Keratinocyte (primary cell): ENCODE results near the gene ASCC3. TPM values are rescaled to one million over a fixed set of nuclear protein-coding genes. Genes with fewer than 3 reads are reported as not detected.

Experiments used
- DNase-seq: peaks from one replicate; pipeline ENCODE4 v3.0.0-alpha.2; 2011; ENCODE audit warnings: low read depth, missing footprints, low spot score
- FAIRE-seq: peaks from 2 replicates; lab custom pipeline; 2011; peaks lifted over from hg19 to GRCh38; lab: Jason Lieb, UNC
- H2AFZ ChIP-seq: 2 replicates; pipeline ENCODE4 v1.6.0; 2012; ENCODE audit warnings: low read length, control low read depth, inconsistent platforms; ENCODE audit not compliant: control insufficient read depth
- H3K27ac ChIP-seq: 2 replicates; pipeline ENCODE4 v1.5.1; 2011; ENCODE audit warnings: low read length; ENCODE audit not compliant: control insufficient read depth, insufficient read depth
- H3K27me3 ChIP-seq: 3 replicates; pipeline ENCODE4 v1.6.0; 2011; ENCODE audit warnings: low read length; ENCODE audit not compliant: control insufficient read depth, insufficient read depth; ENCODE audit errors: extremely low read depth
- H3K36me3 ChIP-seq, 2 experiments: 2 replicates in 1 of 2; 3 replicates in 1 of 2; pipeline ENCODE4 v1.5.1; 2011; ENCODE audit warnings: low read length in 2 of 2, mild to moderate bottlenecking in 1 of 2; ENCODE audit not compliant: control insufficient read depth in 2 of 2, insufficient read depth in 2 of 2; ENCODE audit errors: extremely low read depth in 1 of 2
- H3K4me1 ChIP-seq: 3 replicates; pipeline ENCODE4 v1.5.1; 2011; ENCODE audit warnings: low read length; ENCODE audit not compliant: control insufficient read depth, insufficient read depth; ENCODE audit errors: extremely low read depth
- H3K4me2 ChIP-seq: 3 replicates; pipeline ENCODE4 v1.6.0; 2011; ENCODE audit warnings: low read depth, low read length; ENCODE audit not compliant: control insufficient read depth, insufficient read depth; ENCODE audit errors: extremely low read depth
- H3K4me3 ChIP-seq, 3 experiments: fragments of 200-600 bp in 1 of 3; sonication (generic) in 1 of 3; 2 replicates in 2 of 3; 3 replicates in 1 of 3; pipeline ENCODE4 v1.5.1; 2011 to 2016; ENCODE audit warnings: low read length in 3 of 3, mild to moderate bottlenecking in 3 of 3, control low read depth in 2 of 3, inconsistent platforms in 1 of 3, low read depth in 1 of 3, mixed read lengths in 1 of 3, mixed run types in 1 of 3, moderate library complexity in 1 of 3; ENCODE audit not compliant: control insufficient read depth in 2 of 3, insufficient read depth in 2 of 3; ENCODE audit errors: extremely low read depth in 1 of 3
- H3K79me2 ChIP-seq: 2 replicates; pipeline ENCODE4 v1.6.0; 2012; ENCODE audit warnings: low read length; ENCODE audit not compliant: control insufficient read depth, insufficient read depth
- H3K9ac ChIP-seq: 3 replicates; pipeline ENCODE4 v1.6.0; 2011; ENCODE audit warnings: low read length; ENCODE audit not compliant: control insufficient read depth, insufficient read depth; ENCODE audit errors: extremely low read depth
- H3K9me1 ChIP-seq: 3 replicates; pipeline ENCODE4 v1.6.0; 2011; ENCODE audit warnings: low read length; ENCODE audit not compliant: control insufficient read depth, insufficient read depth; ENCODE audit errors: extremely low read depth
- H3K9me3 ChIP-seq: 2 replicates; pipeline ENCODE4 v1.5.1; 2012; ENCODE audit warnings: low read depth, low read length; ENCODE audit not compliant: control insufficient read depth
- H4K20me1 ChIP-seq: 3 replicates; pipeline ENCODE4 v1.6.0; 2011; ENCODE audit warnings: low read length; ENCODE audit not compliant: control insufficient read depth, insufficient read depth; ENCODE audit errors: extremely low read depth
- CTCF ChIP-seq, 3 experiments: IDR thresholded peaks in 1 of 3; conservative IDR thresholded peaks in 1 of 3; optimal IDR thresholded peaks in 1 of 3; 2 replicates in 2 of 3; 3 replicates in 1 of 3; pipeline versions ENCODE3 to v1.5.1; 2011; ENCODE audit warnings: low read length in 3 of 3, mild to moderate bottlenecking in 3 of 3, moderate library complexity in 2 of 3, control low read depth in 1 of 3, inconsistent platforms in 1 of 3; ENCODE audit not compliant: insufficient read depth in 2 of 3; ENCODE audit errors: extremely low read depth in 1 of 3
- EZH2 ChIP-seq: IDR thresholded peaks from one replicate; pipeline ENCODE4 v1.6.1; 2012; ENCODE audit warnings: inconsistent platforms, mild to moderate bottlenecking, low read length, moderate library complexity
- dilution Hi-C: fragments of 300-500 bp; cut with MboI; formaldehyde crosslinking; loops from one replicate; pipeline ENCODE4 v1.7.0; 2020; ENCODE audit warnings: low sequenced_read_pairs; ENCODE audit not compliant: extremely low pct_ligation_motif_present
- polyA plus RNA-seq, 5 experiments: library from polyadenylated mRNA; depleted of rRNA in 3 of 5; stranded (reverse) in 3 of 5; stranded (forward) in 1 of 5; unstranded in 1 of 5; fragments of >200 nt; gene quantifications; 1 replicate in 1 of 5; 2 replicates in 3 of 5; 3 replicates in 1 of 5; pipeline versions ENCODE4 v1.2.1 to v1.2.3, GENCODE V29; 2011 to 2012; ENCODE audit warnings: missing spikeins in 2 of 5, low read depth in 1 of 5, low replicate concordance in 1 of 5

ASCC3 gene
- polyA plus RNA-seq, 1 donor (not counting 4 experiments of a cell fraction or from before 2014, with no cell fraction given) = 58.6 TPM

- Histone ChIP-seq H3K9me1 (no peaks in the 10 kb centered on the region), H3K4me2 (no peak overlapping the region), H3K4me3 (no peak overlapping the region), H3K9ac (no peak overlapping the region), H2AFZ (no peak overlapping the region), H3K36me3 (no peaks in the 10 kb centered on the region), H3K27ac (no peak overlapping the region), H3K9me3 (no peaks in the 10 kb centered on the region), H3K27me3 (no peaks in the 10 kb centered on the region), H3K4me1 (no peaks in the 10 kb centered on the region), H3K79me2 (no peaks in the 10 kb centered on the region), H4K20me1 (no peaks in the 10 kb centered on the region)
- DNase-seq (no peak), FAIRE-seq (no peak)
- dilution Hi-C loops = no loop called here
- TF ChIP-seq CTCF (optimal IDR thresholded peaks at IDR 0.05 in 1 of 3, IDR thresholded peaks at IDR 0.05 in 1 of 3, conservative IDR thresholded peaks at IDR 0.05 in 1 of 3; ENCODE audit: extremely low read depth in 1 of 3, insufficient read depth in 2 of 3, low read length in 3 of 3) (no peak), EZH2 (no peak)
Observed at GRCh38 chr6:100923481-100924165, 42.5 kb upstream of the ASCC3 start.

GRCh38 chr6:100920028-100920605 is 39.0 kb upstream of the ASCC3 start:
- H3K27ac ChIP-seq = no peak overlapping the region
- dilution Hi-C loops = no loop called here
- no peaks in the 10 kb centered on the region for H3K9me3 ChIP-seq
- FAIRE-seq = no peak
- no peak for TF ChIP-seq CTCF (optimal IDR thresholded peaks at IDR 0.05 in 1 of 3, IDR thresholded peaks at IDR 0.05 in 1 of 3, conservative IDR thresholded peaks at IDR 0.05 in 1 of 3; ENCODE audit: extremely low read depth in 1 of 3, insufficient read depth in 2 of 3, low read length in 3 of 3)
- no peak for TF ChIP-seq EZH2
- no peaks in the 10 kb centered on the region for H3K9me1 ChIP-seq
- H3K4me3 ChIP-seq = no peak overlapping the region
- no peaks in the 10 kb centered on the region for H3K79me2 ChIP-seq
- DNase-seq = no peak
- H4K20me1 ChIP-seq = no peaks in the 10 kb centered on the region
- no peak overlapping the region for H3K9ac ChIP-seq
- H2AFZ ChIP-seq = no peak overlapping the region
- H3K4me1 ChIP-seq = no peaks in the 10 kb centered on the region
- H3K4me2 ChIP-seq = no peak overlapping the region
- no peaks in the 10 kb centered on the region for H3K27me3 ChIP-seq
- H3K36me3 ChIP-seq = no peaks in the 10 kb centered on the region
